ENCODE data around the gene FADS2. TPM values are rescaled to one million over a fixed set of nuclear protein-coding genes. Genes with fewer than 3 reads are reported as not detected.

FADS2 gene
- total RNA-seq, 1 experiment from 2014 or later = 36.3 TPM

DNA sequence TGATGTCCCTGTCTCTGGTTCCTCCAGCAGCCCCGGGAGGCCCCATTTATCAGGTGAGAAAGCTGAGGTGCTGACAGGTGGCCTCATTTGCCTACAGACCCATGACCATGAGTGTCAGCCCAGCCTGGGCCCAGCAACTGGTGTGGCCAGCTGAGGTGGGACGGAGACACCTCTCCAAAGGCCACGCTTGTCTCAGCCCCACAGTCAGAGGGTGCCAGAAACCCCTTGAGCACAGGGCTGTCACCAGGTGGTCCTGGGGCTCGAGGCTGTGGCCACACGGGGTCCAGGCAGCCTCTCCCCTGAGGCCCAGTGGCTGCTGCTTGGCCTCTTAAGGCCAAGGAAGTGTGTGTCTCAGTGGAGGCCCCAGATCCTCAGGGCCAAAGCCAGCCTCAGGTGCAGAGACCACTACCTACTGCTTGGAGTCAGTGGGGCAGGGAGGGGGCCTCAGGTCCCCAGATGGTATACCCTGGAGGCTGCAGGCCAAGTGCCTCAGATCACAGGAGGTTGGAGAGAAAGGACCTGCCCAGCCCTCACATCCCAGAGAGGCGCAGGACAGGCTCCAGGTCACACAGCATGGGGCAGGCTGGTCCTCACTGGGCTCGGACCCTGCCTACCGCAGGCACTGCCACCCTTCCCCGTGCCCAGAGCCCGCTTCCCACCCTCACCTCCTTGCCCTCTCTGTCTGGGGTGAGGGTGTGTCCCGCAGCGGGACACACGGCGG, 77.9 kb downstream of the FADS2 start:
- Mint-ChIP-seq H3K4me1 (ENCODE audit: low read depth, unreplicated experiment) (no peaks in the 10 kb centered on the region), H3K9me3 (ENCODE audit: unreplicated experiment) (no peaks in the 10 kb centered on the region), H3K27me3 (ENCODE audit: insufficient read depth, unreplicated experiment) (no peaks in the 10 kb centered on the region), H3K36me3 (ENCODE audit: insufficient read depth, unreplicated experiment) (no peaks in the 10 kb centered on the region), H3K27ac (ENCODE audit: unreplicated experiment) (no peak overlapping the region), H3K4me3 (ENCODE audit: unreplicated experiment) (no peak overlapping the region)
- ChIA-PET CTCF (interaction anchor here (1.6 kb wide), 1 partner anchor 18 kb away, joined by 4 read pairs; no protein-coding TSS in a partner anchor), POLR2A (interaction anchor here (0.6 kb wide), 1 partner anchor 16 kb away, joined by 3 read pairs; no protein-coding TSS in a partner anchor)
- H3K4me1 ChIP-seq = no peaks in the 10 kb centered on the region
- H3K4me3 ChIP-seq (ENCODE audit: low read depth, low read length) = no peak overlapping the region
- intact Hi-C loops (cut with micrococcal nuclease; ENCODE audit: unreplicated experiment) = no loop called here
- H3K9me3 ChIP-seq = no peaks in the 10 kb centered on the region
- no peaks in the 10 kb centered on the region for H3K36me3 ChIP-seq (ENCODE audit: control insufficient read depth, insufficient read depth, low read length)
- no peak for TF ChIP-seq CTCF (IDR thresholded peaks at IDR 0.05; ENCODE audit: insufficient read depth in 1 of 2, low read depth in 1 of 2, low read length in 1 of 2, severe bottlenecking in 1 of 2, unreplicated experiment in 1 of 2)
- no peak for DNase-seq
- no peaks in the 10 kb centered on the region for H3K27me3 ChIP-seq (replicated peaks; ENCODE audit: control insufficient read depth, insufficient read depth, low read length)
- BruUV-seq (replicated peaks) = no TSS peak

DNA sequence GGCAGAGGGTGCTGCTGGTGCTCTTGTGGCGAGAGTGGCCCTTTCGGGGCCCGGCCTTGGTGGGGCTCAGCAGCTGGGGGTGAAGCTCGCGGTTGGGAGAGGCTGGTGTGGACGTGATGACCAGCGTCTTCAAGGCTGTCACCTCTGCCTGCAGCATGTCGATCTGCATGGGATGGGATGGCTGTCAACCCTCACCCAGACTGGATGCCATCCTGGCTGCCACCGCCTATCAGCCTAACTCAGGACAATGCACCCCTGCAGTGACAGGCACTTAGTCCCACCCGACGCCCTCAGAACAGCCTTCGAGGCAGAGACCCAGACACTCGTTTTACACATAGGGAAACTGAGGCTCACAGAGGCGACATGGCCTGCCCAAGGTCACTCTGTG, 78.4 kb downstream of the FADS2 start:
- H3K4me1 ChIP-seq = no peaks in the 10 kb centered on the region
- no peaks in the 10 kb centered on the region for H3K36me3 Mint-ChIP-seq (ENCODE audit: insufficient read depth, unreplicated experiment)
- H3K4me3 Mint-ChIP-seq (ENCODE audit: unreplicated experiment) = no peak overlapping the region
- no peak for DNase-seq
- intact Hi-C loops (cut with micrococcal nuclease; ENCODE audit: unreplicated experiment) = no loop called here
- ChIA-PET POLR2A (no interaction called here), CTCF (no interaction called here)
- no peaks in the 10 kb centered on the region for H3K27me3 ChIP-seq (replicated peaks; ENCODE audit: control insufficient read depth, insufficient read depth, low read length)
- H3K9me3 Mint-ChIP-seq (ENCODE audit: unreplicated experiment) = no peaks in the 10 kb centered on the region
- no peak for TF ChIP-seq CTCF (IDR thresholded peaks at IDR 0.05; ENCODE audit: insufficient read depth in 1 of 2, low read depth in 1 of 2, low read length in 1 of 2, severe bottlenecking in 1 of 2, unreplicated experiment in 1 of 2)
- no peaks in the 10 kb centered on the region for H3K9me3 ChIP-seq
- no TSS peak for BruUV-seq (replicated peaks)
- H3K4me3 ChIP-seq (ENCODE audit: low read depth, low read length) = no peak overlapping the region
- no peaks in the 10 kb centered on the region for H3K27me3 Mint-ChIP-seq (ENCODE audit: insufficient read depth, unreplicated experiment)
- no peak overlapping the region for H3K27ac Mint-ChIP-seq (ENCODE audit: unreplicated experiment)
- no peaks in the 10 kb centered on the region for H3K36me3 ChIP-seq (ENCODE audit: control insufficient read depth, insufficient read depth, low read length)
- H3K4me1 Mint-ChIP-seq (ENCODE audit: low read depth, unreplicated experiment) = no peaks in the 10 kb centered on the region

- TF ChIP-seq CTCF (IDR thresholded peaks at IDR 0.05; ENCODE audit: insufficient read depth in 1 of 2, low read depth in 1 of 2, low read length in 1 of 2, severe bottlenecking in 1 of 2, unreplicated experiment in 1 of 2) = no peak
- Histone ChIP-seq H3K4me3 (ENCODE audit: low read depth, low read length) (no peak overlapping the region), H3K4me1 (no peaks in the 10 kb centered on the region), H3K36me3 (ENCODE audit: control insufficient read depth, insufficient read depth, low read length) (no peaks in the 10 kb centered on the region), H3K27me3 (replicated peaks; ENCODE audit: control insufficient read depth, insufficient read depth, low read length) (no peaks in the 10 kb centered on the region), H3K9me3 (no peaks in the 10 kb centered on the region)
- Mint-ChIP-seq H3K4me1 (ENCODE audit: low read depth, unreplicated experiment) (no peaks in the 10 kb centered on the region), H3K36me3 (ENCODE audit: insufficient read depth, unreplicated experiment) (no peaks in the 10 kb centered on the region), H3K9me3 (ENCODE audit: unreplicated experiment) (no peaks in the 10 kb centered on the region), H3K4me3 (ENCODE audit: unreplicated experiment) (no peak overlapping the region), H3K27me3 (ENCODE audit: insufficient read depth, unreplicated experiment) (no peaks in the 10 kb centered on the region), H3K27ac (ENCODE audit: unreplicated experiment) (no peak overlapping the region)
- ChIA-PET CTCF (interaction anchor here (0.6 to 2.3 kb wide), 3 partner anchors 8 to 103 kb away, joined by 3 to 14 read pairs (median 3); no protein-coding TSS in a partner anchor), POLR2A (no interaction called here)
- intact Hi-C loops (cut with micrococcal nuclease; ENCODE audit: unreplicated experiment) = no loop called here
- no peak for DNase-seq
- BruUV-seq (replicated peaks) = no TSS peak
Observed at GRCh38 chr11:61907282-61907681, 79.2 kb downstream of the FADS2 start.

All from Caco-2 (cell line).